Uterus (tissue), 4 donors: ENCODE data around the gene PLCB2. TPM values are rescaled to one million over a fixed set of nuclear protein-coding genes. Genes with fewer than 3 reads are reported as not detected.

Experiments
- DNase-seq, 2 donors: peaks; one replicate each; pipeline ENCODE4 v3.0.0-alpha.2; 2019 to 2020
- H3K27ac ChIP-seq, 2 donors: fragments of 200-600 bp; sonication (generic); 1 replicate in 1 of 2; 2 replicates in 1 of 2; pipeline ENCODE4 v1.5.1; 2016 to 2018
- H3K27me3 ChIP-seq, 2 donors: fragments of 200-600 bp; sonication (generic); one replicate each; pipeline ENCODE4 v1.5.1; 2018 to 2019; ENCODE audit warnings: control low read depth in 1 of 2
- H3K36me3 ChIP-seq, 2 donors: fragments of 200-600 bp; sonication (generic); one replicate each; pipeline ENCODE4 v1.5.1; 2019; ENCODE audit warnings: control low read depth in 1 of 2
- H3K4me1 ChIP-seq, 2 donors: fragments of 200-600 bp; sonication (generic); one replicate each; pipeline ENCODE4 v1.5.1; 2018 to 2019; ENCODE audit warnings: control low read depth in 1 of 2
- H3K4me3 ChIP-seq, 2 donors: fragments of 200-600 bp; sonication (generic); 1 replicate in 1 of 2; 2 replicates in 1 of 2; pipeline ENCODE4 v1.5.1; 2018 to 2019; ENCODE audit warnings: mild to moderate bottlenecking in 1 of 2
- H3K9me3 ChIP-seq, 2 donors: fragments of 200-600 bp; sonication (generic); one replicate each; pipeline ENCODE4 v1.5.1; 2019; ENCODE audit warnings: control low read depth in 1 of 2
- POLR2A ChIP-seq, 2 donors: fragments of 450-650 bp; IDR thresholded peaks; one replicate each; pipeline ENCODE4 v1.6.1; 2016; ENCODE audit warnings: antibody characterized with exemption in 2 of 2, mild to moderate bottlenecking in 1 of 2, moderate library complexity in 1 of 2
- intact Hi-C: fragments of 100-400 bp; cut with DNase I; formaldehyde crosslinking; loops from one replicate; pipeline ENCODE4 v1.15.1; 2023; ENCODE audit warnings: low total_unique reads
- total RNA-seq, 4 donors: library from RNA; depleted of rRNA in 3 of 4; stranded (reverse); fragments of >200 nt in 3 of 4; gene quantifications; one replicate each; pipeline versions ENCODE4 v1.1.0 to v1.2.4, GENCODE V29; 2014 to 2023
- TF ChIP-seq, protein P1 (sequence below), 4 experiments: fragments of 200-600 bp in 2 of 4; fragments of 450-650 bp in 2 of 4; sonication (generic) in 2 of 4; IDR thresholded peaks; one replicate each; pipeline ENCODE4 v1.5.1; 2016 to 2019; ENCODE audit warnings: antibody characterized with exemption in 4 of 4, mild to moderate bottlenecking in 2 of 4, moderate library complexity in 1 of 4
- donor health status: DM: yes; HTN: yes; CAD: no.

PLCB2 gene
- total RNA-seq, 4 donors from 2014 or later: 3.5 to 19.0 (median 9.3) TPM

DNA sequence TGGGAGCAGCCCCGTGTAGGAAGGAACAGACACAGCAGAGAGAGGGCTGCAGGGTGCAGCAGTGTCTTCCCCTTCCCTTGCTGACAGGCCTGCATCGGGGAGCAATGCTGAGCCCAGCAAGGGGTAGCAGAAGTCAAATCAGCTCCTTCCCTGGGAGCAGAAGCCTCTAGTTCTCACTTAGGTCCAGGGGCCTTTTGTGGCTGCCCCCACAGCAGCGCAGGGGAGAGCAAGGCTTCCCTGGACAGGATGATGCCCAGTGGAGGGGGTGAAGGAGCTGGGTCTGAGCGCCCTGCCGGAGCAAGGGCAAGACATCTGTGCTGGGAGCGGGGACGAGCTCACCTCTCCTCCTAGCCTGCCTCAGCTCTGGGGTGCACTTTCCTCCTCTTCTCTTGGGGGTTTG lies 827 bp downstream of the PLCB2 start:
- Histone ChIP-seq H3K4me3 (no peak overlapping the region), H3K27me3 (no peaks in the 10 kb centered on the region), H3K36me3 (no peaks in the 10 kb centered on the region), H3K4me1 (no peaks in the 10 kb centered on the region), H3K9me3 (no peaks in the 10 kb centered on the region), H3K27ac (no peak overlapping the region)
- intact Hi-C loops: no loop called here
- no peak for DNase-seq
- TF ChIP-seq, protein P1, sequence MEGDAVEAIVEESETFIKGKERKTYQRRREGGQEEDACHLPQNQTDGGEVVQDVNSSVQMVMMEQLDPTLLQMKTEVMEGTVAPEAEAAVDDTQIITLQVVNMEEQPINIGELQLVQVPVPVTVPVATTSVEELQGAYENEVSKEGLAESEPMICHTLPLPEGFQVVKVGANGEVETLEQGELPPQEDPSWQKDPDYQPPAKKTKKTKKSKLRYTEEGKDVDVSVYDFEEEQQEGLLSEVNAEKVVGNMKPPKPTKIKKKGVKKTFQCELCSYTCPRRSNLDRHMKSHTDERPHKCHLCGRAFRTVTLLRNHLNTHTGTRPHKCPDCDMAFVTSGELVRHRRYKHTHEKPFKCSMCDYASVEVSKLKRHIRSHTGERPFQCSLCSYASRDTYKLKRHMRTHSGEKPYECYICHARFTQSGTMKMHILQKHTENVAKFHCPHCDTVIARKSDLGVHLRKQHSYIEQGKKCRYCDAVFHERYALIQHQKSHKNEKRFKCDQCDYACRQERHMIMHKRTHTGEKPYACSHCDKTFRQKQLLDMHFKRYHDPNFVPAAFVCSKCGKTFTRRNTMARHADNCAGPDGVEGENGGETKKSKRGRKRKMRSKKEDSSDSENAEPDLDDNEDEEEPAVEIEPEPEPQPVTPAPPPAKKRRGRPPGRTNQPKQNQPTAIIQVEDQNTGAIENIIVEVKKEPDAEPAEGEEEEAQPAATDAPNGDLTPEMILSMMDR (IDR thresholded peaks at IDR 0.05): no peak
- no peak for TF ChIP-seq POLR2A (IDR thresholded peaks at IDR 0.05)

DNA sequence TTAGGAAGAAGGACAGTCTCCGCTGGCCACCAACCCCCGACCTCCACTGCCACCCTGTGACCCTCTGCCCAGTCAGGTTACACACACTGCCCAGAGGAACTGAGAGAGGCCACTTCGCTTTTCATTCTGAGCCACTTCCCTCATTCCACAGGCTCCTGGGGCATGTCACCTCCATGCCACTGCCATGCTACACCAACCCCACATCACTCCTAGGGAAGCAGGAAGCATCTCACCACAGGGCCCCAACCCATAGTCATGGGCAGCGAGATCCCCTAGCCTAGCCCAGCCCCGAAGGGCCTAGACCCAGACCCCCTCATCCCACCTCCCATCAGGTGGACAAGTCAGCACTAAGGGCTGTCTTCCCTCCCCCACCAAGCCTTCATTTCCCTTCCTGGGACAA lies 1.4 kb downstream of the PLCB2 start:
- intact Hi-C loops: no loop called here
- no peak overlapping the region for H3K27ac ChIP-seq
- no peaks in the 10 kb centered on the region for H3K4me1 ChIP-seq
- TF ChIP-seq, protein P1 (IDR thresholded peaks at IDR 0.05): no peak
- no peak for TF ChIP-seq POLR2A (IDR thresholded peaks at IDR 0.05)
- H3K27me3 ChIP-seq: no peaks in the 10 kb centered on the region
- DNase-seq: no peak
- no peaks in the 10 kb centered on the region for H3K9me3 ChIP-seq
- H3K36me3 ChIP-seq: no peaks in the 10 kb centered on the region
- H3K4me3 ChIP-seq: no peak overlapping the region

GRCh38 chr15:40305281-40305680 lies 2.5 kb downstream of the PLCB2 start:
- DNase-seq: no peak
- no peaks in the 10 kb centered on the region for H3K27me3 ChIP-seq
- H3K9me3 ChIP-seq: no peaks in the 10 kb centered on the region
- H3K4me1 ChIP-seq: no peaks in the 10 kb centered on the region
- no peak overlapping the region for H3K4me3 ChIP-seq
- H3K27ac ChIP-seq: no peak overlapping the region
- intact Hi-C loops: no loop called here
- TF ChIP-seq POLR2A (IDR thresholded peaks at IDR 0.05): no peak
- TF ChIP-seq, protein P1 (IDR thresholded peaks at IDR 0.05): no peak
- no peaks in the 10 kb centered on the region for H3K36me3 ChIP-seq

DNA sequence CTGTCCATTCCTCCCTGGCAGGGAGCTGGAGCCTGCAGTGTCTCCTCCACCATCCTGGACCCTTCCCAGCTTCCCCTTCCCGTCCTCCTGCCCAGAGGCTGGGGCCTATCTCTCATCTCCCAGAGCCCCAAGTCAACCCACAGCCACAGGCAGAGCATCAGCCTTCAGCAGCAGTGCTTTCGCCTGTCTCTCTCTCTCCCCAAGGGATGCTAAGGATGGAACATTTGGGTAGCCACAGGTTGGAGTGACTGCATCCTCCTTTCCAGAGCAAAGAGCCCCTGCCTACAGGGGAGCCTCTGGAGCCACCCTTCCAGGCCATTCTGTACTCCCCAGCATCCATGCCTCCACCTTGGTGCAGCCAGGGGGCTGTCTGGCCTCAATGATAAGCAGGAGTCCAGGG lies 4.2 kb downstream of the PLCB2 start:
- no peak overlapping the region for H3K4me3 ChIP-seq
- no peaks in the 10 kb centered on the region for H3K27me3 ChIP-seq
- intact Hi-C loops: no loop called here
- H3K4me1 ChIP-seq: no peaks in the 10 kb centered on the region
- no peak for TF ChIP-seq POLR2A (IDR thresholded peaks at IDR 0.05)
- TF ChIP-seq, protein P1 (IDR thresholded peaks at IDR 0.05): no peak
- H3K36me3 ChIP-seq: no peaks in the 10 kb centered on the region
- DNase-seq: no peak
- H3K27ac ChIP-seq: no peak overlapping the region
- no peaks in the 10 kb centered on the region for H3K9me3 ChIP-seq

- intact Hi-C loops: no loop called here
- DNase-seq: no peak
- Histone ChIP-seq H3K4me1 (no peaks in the 10 kb centered on the region), H3K36me3 (no peaks in the 10 kb centered on the region), H3K9me3 (no peaks in the 10 kb centered on the region), H3K27ac (no peak overlapping the region), H3K27me3 (no peaks in the 10 kb centered on the region), H3K4me3 (no peak overlapping the region)
- TF ChIP-seq, protein P1 (IDR thresholded peaks at IDR 0.05): no peak
- TF ChIP-seq POLR2A (IDR thresholded peaks at IDR 0.05): no peak
Measured at GRCh38 chr15:40302981-40303380, 4.8 kb downstream of the PLCB2 start.
